HG02970 (cell line): Measurements from ENCODE around the gene FBXO48.
"Not testable (repeated sequence)": the region's sequence is repeated elsewhere in the genome, so short reads cannot be mapped to it uniquely, and the experiment has no call there.

Source experiments
- ATAC-seq: cut with Tn5 transposase; IDR thresholded peaks from one replicate; pipeline ENCODE4 v1.9.1; 2021; ENCODE audit warnings: mild to moderate bottlenecking, moderate library complexity, moderate number of reproducible peaks; ENCODE audit not compliant: unreplicated experiment, low FRiP score

The FBXO48 gene, protein sequence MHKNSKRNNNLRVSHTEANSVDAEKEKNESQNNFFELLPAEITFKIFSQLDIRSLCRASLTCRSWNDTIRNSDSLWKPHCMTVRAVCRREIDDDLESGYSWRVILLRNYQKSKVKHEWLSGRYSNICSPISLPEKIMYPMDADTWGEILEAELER

GRCh38 chr2:68467077-68467960 lies at the start of gene FBXO48, which contains the start of gene APLF:
TSS of gene FBXO48 (minus strand) at chr2:68467294. CDS start at chr2:68465145, 2,149 bp downstream.
TSS of gene APLF (plus strand) at chr2:68467585. CDS start at chr2:68467732, 147 bp downstream.
- ATAC-seq = peak; percentile 97

GRCh38 chr2:68516051-68516955 lies 49.2 kb upstream of the FBXO48 start:
- ATAC-seq = no peak

DNA sequence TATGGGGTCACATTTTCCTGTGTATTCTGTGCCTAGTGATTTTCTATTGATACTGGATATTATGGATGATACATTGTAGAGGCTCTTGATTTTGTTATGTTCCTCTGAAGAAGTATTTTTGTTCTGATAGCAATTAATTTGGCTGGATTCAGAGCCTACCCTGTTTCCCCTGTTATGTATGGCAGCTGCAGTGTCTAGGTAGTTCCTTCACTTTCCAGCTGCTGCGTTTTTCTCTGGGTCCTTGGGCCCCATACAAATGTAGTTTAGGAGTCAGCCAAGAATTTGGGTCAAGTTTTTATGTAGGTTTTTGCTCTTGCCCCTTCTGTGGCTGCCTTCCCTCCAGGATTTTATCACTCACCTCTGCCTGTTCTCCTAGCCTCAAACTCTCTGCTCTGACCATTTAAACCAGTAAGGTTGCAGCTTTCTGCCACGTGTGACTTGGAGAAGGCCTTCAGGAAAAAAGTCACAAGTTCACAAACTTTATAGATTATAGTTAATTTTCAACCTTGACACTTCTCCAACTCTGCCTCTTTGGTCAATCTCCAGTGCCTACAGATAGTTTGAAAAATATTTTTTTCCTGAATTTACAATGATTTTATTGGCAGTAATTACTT lies 47.3 kb upstream of the FBXO48 start:
- no peak for ATAC-seq

DNA sequence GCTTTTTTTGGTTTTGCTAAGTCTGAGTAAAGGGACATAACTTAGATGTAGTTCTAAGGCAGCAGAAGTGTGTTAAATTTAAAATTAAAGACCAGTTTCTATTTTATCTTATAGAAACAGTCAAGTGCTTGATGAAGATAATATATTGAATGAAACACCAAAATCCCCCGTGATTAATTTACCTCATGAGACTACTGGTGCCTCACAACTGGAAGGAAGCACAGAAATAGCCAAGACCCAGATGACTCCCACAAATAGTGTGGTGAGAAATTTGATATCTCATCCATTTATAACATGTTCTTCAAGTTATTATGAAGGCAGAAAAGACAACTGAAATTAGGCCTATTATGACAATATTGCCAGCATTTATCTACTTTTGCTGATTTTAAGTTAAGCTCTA lies 45.9 kb upstream of the FBXO48 start:
- no peak for ATAC-seq

GRCh38 chr2:68512326-68512725 lies 45.2 kb upstream of the FBXO48 start:
- no peak for ATAC-seq

DNA sequence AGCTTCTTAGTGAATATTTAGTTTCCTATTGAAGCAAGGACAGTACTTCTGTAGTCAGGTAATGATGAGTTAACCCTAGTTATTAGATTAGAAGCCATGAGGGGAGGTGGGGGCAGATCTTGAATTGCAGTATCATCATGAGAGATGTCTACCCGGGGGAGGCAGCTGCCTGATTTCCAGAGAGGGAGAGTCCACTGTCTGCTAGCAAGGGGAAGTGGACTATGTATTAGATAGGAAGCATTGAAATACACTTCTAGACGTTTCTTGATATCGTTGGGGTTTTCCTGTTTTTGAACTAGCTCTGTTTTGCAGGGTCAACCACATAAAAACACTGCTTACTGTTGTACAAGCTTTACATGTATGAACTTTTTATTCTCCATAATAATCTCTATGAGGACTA lies 39.1 kb upstream of the FBXO48 start:
- ATAC-seq = no peak

GRCh38 chr2:68505603-68506159 lies 38.6 kb upstream of the FBXO48 start:
- no peak for ATAC-seq

- no peak for ATAC-seq
Measured at GRCh38 chr2:68501768-68502167, 34.7 kb upstream of the FBXO48 start.

- no peak for ATAC-seq
Measured at GRCh38 chr2:68500649-68501048, 33.6 kb upstream of the FBXO48 start.

GRCh38 chr2:68499133-68499532 lies 32.0 kb upstream of the FBXO48 start:
- ATAC-seq = no peak

DNA sequence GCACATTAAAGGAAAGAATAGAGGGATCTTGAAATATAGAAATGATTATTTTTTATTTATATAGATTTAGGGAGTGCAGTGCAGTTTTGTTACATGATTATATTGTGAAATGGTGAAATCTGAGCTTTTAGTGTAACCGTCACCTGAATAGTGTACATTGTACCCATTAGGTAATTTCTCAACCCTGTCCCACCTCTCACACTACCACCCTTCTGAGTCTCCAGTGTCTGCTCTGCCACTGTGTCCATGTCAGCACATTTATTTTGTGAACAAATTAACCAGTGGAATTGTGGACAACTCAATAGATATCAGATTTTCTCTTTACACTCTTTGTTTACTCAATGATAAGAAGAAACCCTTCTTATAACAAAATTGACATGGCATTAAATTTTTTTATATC lies 24.5 kb upstream of the FBXO48 start:
- no peak for ATAC-seq

GRCh38 chr2:68489282-68489681 lies 22.2 kb upstream of the FBXO48 start:
- ATAC-seq = no peak

GRCh38 chr2:68488605-68489004 lies 21.5 kb upstream of the FBXO48 start:
- not testable (repeated sequence) for ATAC-seq

GRCh38 chr2:68487773-68488355 lies 20.8 kb upstream of the FBXO48 start:
- no peak for ATAC-seq

DNA sequence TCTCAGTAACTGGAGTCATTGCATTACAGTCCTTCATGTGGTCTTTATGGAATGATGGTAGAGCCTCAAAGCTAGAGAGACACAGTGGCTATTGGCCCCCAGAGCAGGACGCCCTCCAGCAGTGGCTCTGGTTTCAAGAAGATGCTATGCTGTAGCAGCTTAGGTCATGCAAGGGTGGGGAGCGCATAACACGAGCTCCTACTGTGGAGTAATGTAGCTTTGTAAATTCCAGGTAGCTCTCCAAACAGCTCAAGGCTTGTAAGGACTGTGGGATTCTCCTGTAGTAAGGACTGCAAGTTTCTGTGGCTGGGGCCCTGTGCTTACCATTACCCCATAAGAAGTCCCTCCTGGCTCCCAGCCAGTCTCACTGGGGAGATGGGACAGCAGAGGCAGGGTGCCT lies 15.9 kb upstream of the FBXO48 start:
- no peak for ATAC-seq

DNA sequence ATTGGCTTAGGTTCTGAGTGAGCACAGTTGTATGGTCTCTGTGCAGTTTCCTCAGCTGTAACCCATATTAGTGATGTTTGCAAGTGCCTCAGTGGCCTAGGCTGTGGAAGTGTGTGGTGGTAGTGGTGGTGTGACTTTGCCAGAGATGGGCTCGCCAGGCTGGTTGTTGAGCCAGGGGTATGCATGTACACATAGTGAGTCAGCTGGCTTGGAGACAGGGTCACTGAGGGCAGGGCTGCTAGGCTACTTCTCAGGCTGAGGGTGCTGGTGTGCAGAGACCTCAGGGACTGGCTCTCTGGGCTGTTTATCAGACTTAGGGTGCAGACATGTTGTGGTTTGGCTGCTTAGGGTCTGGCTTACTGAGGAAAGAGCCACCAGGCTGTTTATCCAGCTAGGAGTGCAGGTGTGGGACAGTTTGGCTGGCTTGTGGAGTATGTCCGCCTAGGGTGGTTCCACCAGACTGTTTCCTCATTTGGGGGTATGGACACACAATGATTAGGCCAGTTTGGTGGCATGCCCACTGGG lies 15.3 kb upstream of the FBXO48 start:
- ATAC-seq = no peak

DNA sequence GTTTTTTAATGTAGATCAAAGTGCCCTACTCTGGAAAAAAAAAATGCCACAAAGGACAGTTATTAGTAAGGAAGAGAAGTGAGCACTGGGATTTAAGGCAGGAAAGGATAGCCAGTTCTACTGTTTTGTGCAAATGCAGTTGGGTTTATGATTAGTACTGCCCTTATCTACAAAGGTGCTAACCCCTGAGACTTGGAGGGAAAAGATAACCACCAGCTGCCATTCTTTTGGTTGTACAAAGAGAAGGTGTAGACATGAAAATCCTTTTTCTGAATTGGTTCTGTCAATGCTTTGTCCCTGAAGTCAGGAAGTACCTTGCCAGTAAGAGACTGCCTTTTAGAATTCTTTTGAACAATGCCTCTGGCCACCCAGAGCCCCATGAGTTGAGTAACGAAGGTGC lies 11.6 kb upstream of the FBXO48 start:
- no peak for ATAC-seq

GRCh38 chr2:68476454-68476853 lies 9.4 kb upstream of the FBXO48 start:
- no peak for ATAC-seq

GRCh38 chr2:68475576-68475975 lies 8.5 kb upstream of the FBXO48 start:
- no peak for ATAC-seq

DNA sequence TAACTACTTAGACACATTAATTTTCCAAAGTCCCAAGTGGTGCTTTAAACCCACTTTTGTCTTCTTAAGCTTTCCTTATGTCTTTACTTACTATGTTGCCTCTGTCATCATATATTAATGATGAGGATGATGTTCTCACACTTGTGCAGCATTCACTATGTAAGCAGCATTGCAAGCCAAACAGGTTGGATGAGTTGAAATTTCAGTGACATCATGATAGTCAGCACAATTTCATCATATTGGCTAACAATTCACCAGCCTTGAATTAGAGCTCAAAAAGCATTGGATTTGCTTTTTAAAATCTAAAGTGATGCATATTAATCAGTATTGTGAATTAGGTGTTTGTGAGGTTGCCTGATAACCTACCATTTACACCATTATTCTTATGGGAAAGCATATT lies 8.0 kb upstream of the FBXO48 start:
- no peak for ATAC-seq
